ENCODE data around the gene SPOCK1.

The SPOCK1 gene

GRCh38 chr5:137491121-137491520 is 8.0 kb downstream of the SPOCK1 start:
- no peak for DNase-seq

- no peak for DNase-seq
These were observed 8.5 kb downstream of the SPOCK1 start for GRCh38 chr5:137490591-137490990.

GRCh38 chr5:137488974-137489373 is 10.2 kb downstream of the SPOCK1 start:
- no peak for DNase-seq

GRCh38 chr5:137488516-137488915 is 10.6 kb downstream of the SPOCK1 start:
- DNase-seq: no peak

GRCh38 chr5:137487600-137487999 is 11.5 kb downstream of the SPOCK1 start:
- no peak for DNase-seq

GRCh38 chr5:137486707-137487106 is 12.4 kb downstream of the SPOCK1 start:
- no peak for DNase-seq

- DNase-seq: no peak
These were observed 17.5 kb downstream of the SPOCK1 start for GRCh38 chr5:137481596-137481995.

GRCh38 chr5:137478043-137478442 is 21.1 kb downstream of the SPOCK1 start:
- no peak for DNase-seq

- no peak for DNase-seq
These were observed 28.3 kb downstream of the SPOCK1 start for GRCh38 chr5:137470921-137471220.

GRCh38 chr5:137470111-137470920 is 28.8 kb downstream of the SPOCK1 start:
- no peak for DNase-seq

- no peak for DNase-seq
These were observed 32.2 kb downstream of the SPOCK1 start for GRCh38 chr5:137466889-137467288.

- DNase-seq: no peak
These were observed 33.2 kb downstream of the SPOCK1 start for GRCh38 chr5:137465930-137466329.

- DNase-seq: no peak
These were observed 36.2 kb downstream of the SPOCK1 start for GRCh38 chr5:137462816-137463520.

GRCh38 chr5:137462265-137462590 is 36.9 kb downstream of the SPOCK1 start:
- DNase-seq: no peak

- DNase-seq: no peak
These were observed 37.5 kb downstream of the SPOCK1 start for GRCh38 chr5:137461391-137462264.

- no peak for DNase-seq
These were observed 44.5 kb downstream of the SPOCK1 start for GRCh38 chr5:137454671-137455070.

- no peak for DNase-seq
These were observed 45.5 kb downstream of the SPOCK1 start for GRCh38 chr5:137453483-137454080.

- no peak for DNase-seq
These were observed 48.4 kb downstream of the SPOCK1 start for GRCh38 chr5:137450759-137451158.

- no peak for DNase-seq
These were observed 50.3 kb downstream of the SPOCK1 start for GRCh38 chr5:137448868-137449267.

GRCh38 chr5:137446615-137447014 is 52.5 kb downstream of the SPOCK1 start:
- no peak for DNase-seq

GRCh38 chr5:137446151-137446550 is 53.0 kb downstream of the SPOCK1 start:
- no peak for DNase-seq

- DNase-seq: no peak
These were observed 56.5 kb downstream of the SPOCK1 start for GRCh38 chr5:137442660-137443059.

GRCh38 chr5:137441476-137441875 is 57.6 kb downstream of the SPOCK1 start:
- DNase-seq: no peak
